GM19239 (cell line): Measurements from ENCODE around the gene CFAP99.
"Not testable (repeated sequence)": the region's sequence is repeated elsewhere in the genome, so short reads cannot be mapped to it uniquely, and the experiment has no call there.

ENCODE experiments used
- DNase-seq: peaks from one replicate; pipeline ENCODE4 v3.0.0; 2011; ENCODE audit warnings: low spot score; ENCODE audit not compliant: insufficient read length
- FAIRE-seq: peaks from 2 replicates; lab custom pipeline; 2011; peaks lifted over from hg19 to GRCh38; lab: Jason Lieb, UNC

Gene CFAP99

GRCh38 chr4:2418650-2419571 is at the start of gene CFAP99:
TSS of gene CFAP99 (plus strand) at chr4:2418955.
- DNase-seq (peak; percentile 99), FAIRE-seq (peak; percentile 89)

DNA sequence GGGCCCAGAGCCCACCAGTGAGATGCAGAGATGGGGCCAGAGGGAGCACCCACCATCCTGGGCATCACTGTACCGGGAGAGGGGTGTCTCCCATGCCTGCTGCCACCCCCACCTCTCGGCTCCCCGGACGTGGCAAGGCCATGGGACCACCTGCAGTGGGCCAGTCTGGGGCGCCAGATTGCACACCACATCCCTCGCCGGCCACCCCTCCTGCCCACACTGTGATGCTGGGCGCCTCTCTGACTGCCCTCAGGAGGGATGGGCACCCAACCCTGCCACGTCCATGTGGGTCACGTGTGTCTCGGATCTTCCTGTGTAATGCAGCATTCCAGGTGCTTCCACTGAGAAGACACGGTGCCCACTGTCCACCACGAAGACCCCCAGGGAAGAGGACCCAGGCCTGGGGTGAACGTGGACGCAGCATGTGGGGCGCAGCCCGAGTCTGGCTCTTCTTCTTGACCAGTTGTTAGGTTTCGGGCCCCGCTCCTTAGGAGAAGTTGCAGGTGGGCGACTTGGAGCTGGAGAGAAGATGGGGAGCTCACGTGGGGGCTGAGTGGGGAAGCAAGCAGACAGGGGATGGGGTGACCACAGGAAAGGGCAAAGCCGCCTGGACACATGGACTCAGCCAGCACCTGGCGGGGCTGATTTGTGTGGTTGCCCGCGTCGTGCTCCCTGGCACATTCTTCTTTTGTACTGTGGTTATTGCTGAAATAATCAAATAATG is 48.0 kb upstream of the CFAP99 start:
- no peak for FAIRE-seq
- no peak for DNase-seq

- no peak for FAIRE-seq
These were observed 46.8 kb upstream of the CFAP99 start for GRCh38 chr4:2371765-2372487.

DNA sequence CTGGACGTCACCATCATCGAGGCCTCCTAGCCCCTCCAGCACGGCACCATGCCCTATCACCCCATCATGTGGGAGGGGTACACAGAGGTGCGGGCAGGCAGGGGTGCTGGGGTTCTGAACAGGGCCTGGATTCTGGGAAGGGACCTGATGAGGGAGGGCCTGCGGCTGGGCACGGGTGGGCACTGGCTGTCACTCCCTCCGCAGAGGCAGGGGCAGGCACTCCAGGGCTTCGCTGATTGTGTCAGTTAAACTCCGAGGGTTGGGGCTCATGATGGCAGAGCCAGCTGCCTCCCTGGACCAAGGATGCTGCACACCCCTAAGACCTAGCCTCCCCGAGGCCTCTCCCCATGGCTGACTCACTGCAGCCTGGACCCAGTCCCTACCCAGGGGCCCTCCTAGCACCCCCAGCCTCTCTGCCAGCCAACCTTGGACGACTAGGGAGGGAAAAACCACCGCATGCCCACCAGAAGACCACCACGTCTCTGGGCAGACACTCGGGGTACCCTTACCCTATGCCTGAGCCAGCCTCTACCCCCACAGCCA is 46.2 kb upstream of the CFAP99 start:
- DNase-seq = no peak
- FAIRE-seq = no peak

More at GRCh38 chr4:2371765-2372487, 46.8 kb upstream of the CFAP99 start:
- no peak for DNase-seq

DNA sequence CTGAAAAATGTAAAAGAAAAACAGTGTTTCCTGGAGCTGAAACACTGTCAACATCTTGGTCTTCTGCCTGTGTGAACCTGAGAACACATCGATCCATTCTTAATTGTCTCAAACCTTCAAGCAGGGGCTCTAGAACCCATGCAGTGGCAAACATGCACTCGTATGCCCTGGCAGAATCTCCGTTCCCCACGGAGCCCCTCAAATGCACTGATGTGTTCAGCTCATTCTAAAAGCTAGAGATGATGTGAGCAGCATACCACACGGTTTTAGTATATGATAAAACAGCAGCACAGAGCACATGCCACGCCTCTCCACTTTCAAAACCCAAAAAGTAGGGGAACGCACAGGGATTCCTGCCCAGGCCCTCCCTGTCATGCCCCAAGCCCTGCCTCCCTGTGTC is 45.2 kb upstream of the CFAP99 start:
- FAIRE-seq (no peak), DNase-seq (no peak)

- no peak for FAIRE-seq
These were observed 43.3 kb upstream of the CFAP99 start for GRCh38 chr4:2375427-2375826.

DNA sequence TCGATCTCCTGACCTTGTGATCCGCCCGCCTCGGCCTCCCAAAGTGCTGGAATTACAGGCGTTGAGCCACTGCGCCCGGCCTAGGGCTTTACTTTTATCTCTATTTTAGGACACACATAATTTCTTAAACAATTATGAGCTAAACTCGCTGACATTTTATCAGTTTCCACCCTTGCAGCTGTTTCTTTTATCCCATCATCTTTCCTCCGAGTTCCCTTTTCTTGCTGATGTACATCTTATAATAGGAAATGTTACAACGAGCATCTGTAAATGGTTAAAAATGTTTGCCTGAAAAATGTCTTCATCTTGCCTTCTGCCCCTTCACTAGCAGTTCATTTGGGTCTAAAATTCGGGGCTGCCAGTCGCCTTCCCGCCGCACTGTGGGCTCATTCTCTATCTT is 41.5 kb upstream of the CFAP99 start:
- FAIRE-seq = no peak
- DNase-seq = no peak

More at GRCh38 chr4:2375427-2375826, 43.3 kb upstream of the CFAP99 start:
- no peak for DNase-seq

GRCh38 chr4:2378401-2378800 is 40.4 kb upstream of the CFAP99 start:
- FAIRE-seq (no peak), DNase-seq (no peak)

GRCh38 chr4:2378898-2379297 is 39.9 kb upstream of the CFAP99 start:
- FAIRE-seq (no peak), DNase-seq (no peak)

- not testable (repeated sequence) for DNase-seq, FAIRE-seq
These were observed 38.2 kb upstream of the CFAP99 start for GRCh38 chr4:2380589-2380988.

DNA sequence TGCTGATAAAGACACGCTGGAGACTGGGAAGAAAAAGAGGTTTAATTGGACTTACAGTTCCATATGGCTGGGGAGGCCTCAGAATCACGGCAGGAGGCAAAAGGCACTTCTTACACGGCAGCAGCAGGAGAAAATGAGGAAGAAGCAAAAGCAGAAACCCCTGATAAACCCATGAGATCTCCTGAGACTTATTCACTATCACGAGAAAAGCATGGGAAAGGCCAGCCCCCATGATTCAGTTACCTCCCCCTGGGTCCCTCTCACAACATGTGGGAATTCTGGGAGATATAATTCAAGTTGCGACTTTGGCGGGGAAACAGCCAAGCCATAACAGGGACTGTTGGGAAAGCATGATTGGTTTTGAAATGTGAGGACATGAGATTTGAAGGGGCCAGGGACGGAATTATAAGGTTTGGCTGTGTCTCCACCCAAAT is 36.0 kb upstream of the CFAP99 start:
- not testable (repeated sequence) for DNase-seq, FAIRE-seq

GRCh38 chr4:2383220-2383631 is 35.5 kb upstream of the CFAP99 start:
- FAIRE-seq, DNase-seq: not testable (repeated sequence)

DNA sequence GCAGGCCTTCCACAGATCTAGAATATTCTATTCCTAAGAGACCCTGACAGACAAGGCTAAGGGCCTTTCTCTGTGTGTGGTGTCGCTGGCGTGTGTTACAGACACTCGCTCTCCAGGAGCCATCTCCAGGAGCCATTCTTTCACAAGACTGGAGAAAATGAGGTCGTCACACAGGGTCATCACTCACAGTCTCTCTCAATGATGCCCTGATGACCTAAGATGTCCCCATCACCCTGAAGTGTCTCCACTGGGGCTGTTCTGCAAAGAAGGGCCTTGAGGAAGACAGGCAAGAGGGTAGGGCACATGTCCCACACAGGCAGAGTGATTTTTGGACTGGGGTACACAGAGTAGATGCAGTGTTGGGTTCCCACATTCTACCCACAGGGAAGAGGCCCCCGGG is 35.0 kb upstream of the CFAP99 start:
- DNase-seq = no peak
- no peak for FAIRE-seq

DNA sequence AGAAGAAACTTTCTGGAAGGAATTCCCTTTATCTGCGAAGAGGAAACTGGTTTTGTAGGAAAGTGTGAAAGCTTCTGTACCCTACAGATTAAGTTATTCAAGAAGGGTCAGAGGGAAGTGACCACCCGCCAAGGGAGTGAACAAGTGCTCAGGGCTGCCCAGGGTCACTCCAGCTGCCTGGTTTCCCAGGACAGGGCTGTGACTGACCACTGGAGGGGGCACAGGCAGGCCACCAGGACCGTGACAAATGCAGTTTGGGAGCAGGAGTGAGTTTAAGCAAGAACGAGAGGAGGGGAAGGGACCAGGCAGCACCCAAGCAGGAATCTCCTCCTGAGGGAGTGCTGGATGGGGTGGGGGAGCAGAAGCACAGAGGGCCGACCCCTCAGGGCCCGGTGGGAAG is 34.5 kb upstream of the CFAP99 start:
- no peak for FAIRE-seq
- DNase-seq = no peak

GRCh38 chr4:2385516-2385915 is 33.2 kb upstream of the CFAP99 start:
- FAIRE-seq (no peak), DNase-seq (no peak)

DNA sequence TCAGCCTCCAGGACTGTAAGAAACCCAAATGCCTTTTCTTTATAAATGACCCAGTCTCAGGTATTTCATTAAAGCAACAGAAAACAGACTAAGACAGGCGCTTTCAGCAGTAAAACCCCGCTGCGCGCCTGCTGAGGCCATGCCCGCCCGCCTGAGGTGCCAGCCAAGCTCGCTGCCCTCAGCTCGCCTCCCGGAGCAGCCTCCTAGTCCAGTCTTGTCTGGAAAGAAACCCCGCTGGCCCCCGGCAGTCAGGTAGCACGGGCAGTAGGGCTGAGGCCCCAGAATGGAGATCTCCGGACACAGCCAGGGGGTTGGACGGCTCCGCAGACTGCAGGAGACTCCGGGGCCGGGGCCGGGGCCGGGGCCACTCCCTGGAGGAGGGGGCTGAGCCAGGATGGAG is 32.0 kb upstream of the CFAP99 start:
- FAIRE-seq = no peak
- DNase-seq = no peak

- no peak for DNase-seq
- no peak for FAIRE-seq
These were observed 31.5 kb upstream of the CFAP99 start for GRCh38 chr4:2387218-2387617.

- FAIRE-seq (no peak), DNase-seq (no peak)
These were observed 30.9 kb upstream of the CFAP99 start for GRCh38 chr4:2387829-2388228.

DNA sequence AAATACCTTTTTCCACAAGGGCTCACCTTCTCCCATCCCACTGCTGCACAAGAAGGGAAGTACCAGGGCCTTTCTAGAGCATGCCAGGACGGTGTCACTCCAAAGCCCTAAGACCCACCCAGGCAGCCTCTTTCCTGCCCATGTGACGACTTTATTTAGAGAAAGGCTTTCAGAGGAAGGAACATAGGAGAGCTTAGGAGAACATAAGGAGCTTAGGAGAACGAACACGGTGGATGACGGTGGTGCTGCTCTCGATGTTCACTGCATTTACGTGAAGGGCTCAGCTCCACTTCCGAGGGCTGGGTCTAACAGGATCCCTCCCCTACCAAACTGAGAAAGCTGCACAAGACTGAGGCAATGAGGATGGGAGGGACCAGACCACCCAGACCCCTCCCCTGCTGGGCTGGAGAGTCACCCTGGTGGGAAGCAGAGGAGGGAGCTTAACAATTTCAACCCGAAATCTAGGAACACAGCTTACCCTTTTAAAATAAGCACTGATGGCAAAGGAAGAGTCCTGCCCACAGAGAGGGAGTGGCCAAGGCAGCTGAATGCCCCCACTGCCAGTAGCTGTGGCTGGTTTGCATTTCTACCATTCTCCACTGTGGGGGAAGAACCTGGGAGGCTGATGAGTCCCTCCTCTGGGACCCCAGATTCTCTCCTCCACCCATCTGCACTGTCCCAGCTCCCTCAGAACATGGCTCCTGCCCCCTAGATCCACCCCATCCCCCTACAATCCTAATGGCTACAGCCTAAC is 30.1 kb upstream of the CFAP99 start:
- FAIRE-seq = no peak
- no peak for DNase-seq

GRCh38 chr4:2389691-2390090 is 29.1 kb upstream of the CFAP99 start:
- no peak for DNase-seq
- no peak for FAIRE-seq
